Sigmoid colon (tissue), 7 donors: ENCODE results near the gene RPS2. TPM values are rescaled to one million over a fixed set of nuclear protein-coding genes. Genes with fewer than 3 reads are reported as not detected.

Experiments used
- DNase-seq: peaks from one replicate; pipeline ENCODE4 v3.0.0-alpha.2; 2019
- H3K27ac ChIP-seq, 4 donors: fragments of 200-600 bp; sonication (generic); one replicate each; pipeline ENCODE4 v1.5.1; 2016 to 2019; ENCODE audit warnings: mild to moderate bottlenecking in 1 of 4
- H3K27me3 ChIP-seq, 3 donors: fragments of 200-600 bp; sonication (generic); one replicate each; pipeline ENCODE4 v1.5.1; 2019; ENCODE audit warnings: mild to moderate bottlenecking in 1 of 3
- H3K36me3 ChIP-seq, 4 donors: fragments of 200-600 bp; sonication (generic); one replicate each; pipeline ENCODE4 v1.5.1; 2016 to 2019
- H3K4me1 ChIP-seq, 4 donors: fragments of 200-600 bp; sonication (generic); one replicate each; pipeline ENCODE4 v1.5.1; 2017 to 2019
- H3K4me3 ChIP-seq, 4 donors: fragments of 200-600 bp; sonication (generic); one replicate each; pipeline ENCODE4 v1.5.1; 2017 to 2019; ENCODE audit warnings: mild to moderate bottlenecking in 2 of 4, moderate library complexity in 1 of 4
- H3K9me3 ChIP-seq, 4 donors: fragments of 200-600 bp in 3 of 4; sonication (generic) in 3 of 4; one replicate each; pipeline versions ENCODE4 v1.5.1 to v1.6.1; 2013 to 2019
- EP300 ChIP-seq, 4 donors: sonication (generic); formaldehyde crosslinking; IDR thresholded peaks; one replicate each; pipeline ENCODE4 v1.6.1; 2017; ENCODE audit warnings: antibody characterized with exemption in 4 of 4
- POLR2A ChIP-seq, 2 donors: fragments of 450-650 bp; IDR thresholded peaks; one replicate each; pipeline ENCODE4 v1.6.1; 2016; ENCODE audit warnings: antibody characterized with exemption in 2 of 2, mild to moderate bottlenecking in 2 of 2, moderate library complexity in 2 of 2
- POLR2AphosphoS5 ChIP-seq, 4 donors: sonication (generic); formaldehyde crosslinking; IDR thresholded peaks; one replicate each; pipeline ENCODE4 v1.6.1; 2017; ENCODE audit warnings: antibody characterized with exemption in 4 of 4
- WGBS, 2 donors: extraction: QIAGEN DNeasy Blood & Tissue Kit; methylation state at CpG; one replicate each; pipeline ENCODE4 v1.1.7; 2013; 5-methylcytosine and 5-hydroxymethylcytosine counted together
- intact Hi-C: fragments of 100-400 bp; cut with DNase I; formaldehyde crosslinking; loops from one replicate; pipeline ENCODE4 v1.15.1; 2023
- polyA plus RNA-seq, 3 donors: library from polyadenylated mRNA; stranded (reverse); fragments of 200-250 nt; gene quantifications; one replicate each; pipeline ENCODE4 v1.2.3, GENCODE V29; 2013
- total RNA-seq, 4 donors: library from RNA; depleted of rRNA; stranded (reverse); fragments of >200 nt; gene quantifications; one replicate each; pipeline ENCODE4 v1.1.0, GENCODE V29; 2016
- TF ChIP-seq, protein P1 (sequence below), 4 experiments: fragments of 450-650 bp in 3 of 4; fragments of 200-600 bp in 1 of 4; IDR thresholded peaks; one replicate each; pipeline ENCODE4 v1.5.1; 2016 to 2019; ENCODE audit warnings: antibody characterized with exemption in 4 of 4, mild to moderate bottlenecking in 3 of 4, moderate library complexity in 2 of 4
- donor health status: healthy with polysubstance abuse.
- donor health status: Bipolar disorder and iron deficiency.
- donor health status: healthy.

Gene RPS2
- total and polyA plus RNA-seq, 7 donors = 1,478 to 3,277 (median 1,717) TPM

DNA sequence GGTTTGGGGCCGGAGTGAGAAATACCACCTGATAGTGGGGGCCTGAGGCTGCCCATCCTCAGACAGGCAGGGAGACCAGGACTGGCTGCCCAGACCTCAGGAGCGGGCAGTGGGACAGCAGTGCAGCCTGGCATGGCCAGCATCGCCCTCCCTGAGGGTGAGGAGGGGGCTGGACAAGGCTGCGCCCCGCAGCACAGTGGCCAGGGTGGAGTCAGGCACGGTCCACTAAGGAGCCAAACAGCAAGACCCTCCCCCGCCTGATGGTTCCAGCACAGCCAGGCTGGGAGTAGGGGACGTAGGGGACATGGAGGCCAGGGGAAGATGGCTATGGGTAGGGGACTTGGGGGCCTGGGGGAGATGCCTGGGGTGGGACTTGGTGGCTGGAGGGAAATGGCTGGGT lies 41.7 kb upstream of the RPS2 start:
- DNase-seq = no peak
- intact Hi-C loops = no loop called here

DNA sequence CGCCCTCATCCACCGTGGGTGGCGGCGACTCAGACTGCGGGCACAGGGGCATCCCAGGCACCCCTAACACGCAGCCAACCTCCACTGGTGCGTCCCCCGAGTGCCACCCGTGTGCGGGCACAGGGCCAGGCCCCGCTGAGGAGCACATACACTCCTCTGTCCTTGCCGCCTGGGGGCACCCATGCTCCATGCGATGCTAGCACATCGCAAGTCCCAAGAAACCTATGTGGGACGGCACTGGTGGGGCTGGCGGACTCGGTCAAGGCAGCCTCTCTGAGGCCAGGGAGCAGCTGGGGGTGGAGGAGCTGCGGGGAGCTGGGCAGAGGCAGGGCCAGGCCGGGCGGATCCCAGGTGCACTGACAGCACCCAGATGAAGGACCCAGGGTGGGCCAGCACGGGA lies 41.0 kb upstream of the RPS2 start:
- Histone ChIP-seq H3K27ac (no peak overlapping the region), H3K9me3 (no peaks in the 10 kb centered on the region), H3K36me3 (peaks cover 16 to 29% (median 22%) of the 10 kb centered on the region in 4 donors), H3K27me3 (no peaks in the 10 kb centered on the region), H3K4me3 (no peak overlapping the region), H3K4me1 (peaks cover 0 to 70% (median 60%) of the 10 kb centered on the region in 4 donors)
- TF ChIP-seq, protein P1, sequence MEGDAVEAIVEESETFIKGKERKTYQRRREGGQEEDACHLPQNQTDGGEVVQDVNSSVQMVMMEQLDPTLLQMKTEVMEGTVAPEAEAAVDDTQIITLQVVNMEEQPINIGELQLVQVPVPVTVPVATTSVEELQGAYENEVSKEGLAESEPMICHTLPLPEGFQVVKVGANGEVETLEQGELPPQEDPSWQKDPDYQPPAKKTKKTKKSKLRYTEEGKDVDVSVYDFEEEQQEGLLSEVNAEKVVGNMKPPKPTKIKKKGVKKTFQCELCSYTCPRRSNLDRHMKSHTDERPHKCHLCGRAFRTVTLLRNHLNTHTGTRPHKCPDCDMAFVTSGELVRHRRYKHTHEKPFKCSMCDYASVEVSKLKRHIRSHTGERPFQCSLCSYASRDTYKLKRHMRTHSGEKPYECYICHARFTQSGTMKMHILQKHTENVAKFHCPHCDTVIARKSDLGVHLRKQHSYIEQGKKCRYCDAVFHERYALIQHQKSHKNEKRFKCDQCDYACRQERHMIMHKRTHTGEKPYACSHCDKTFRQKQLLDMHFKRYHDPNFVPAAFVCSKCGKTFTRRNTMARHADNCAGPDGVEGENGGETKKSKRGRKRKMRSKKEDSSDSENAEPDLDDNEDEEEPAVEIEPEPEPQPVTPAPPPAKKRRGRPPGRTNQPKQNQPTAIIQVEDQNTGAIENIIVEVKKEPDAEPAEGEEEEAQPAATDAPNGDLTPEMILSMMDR (IDR thresholded peaks at IDR 0.05) = no peak
- no peak for TF ChIP-seq POLR2A (IDR thresholded peaks at IDR 0.05)
- no peak for TF ChIP-seq EP300 (IDR thresholded peaks at IDR 0.05)
- TF ChIP-seq POLR2AphosphoS5 (IDR thresholded peaks at IDR 0.05) = no peak
- WGBS, 2 donors = 77 to 88% methylated on average over 21 of the region's 21 CpGs
- intact Hi-C loops = no loop called here
- no peak for DNase-seq

More for the DNA sequence above, 41.7 kb upstream of the RPS2 start:
- WGBS, 2 donors = 93 to 94% methylated on average over 8 of the region's 8 CpGs
- Histone ChIP-seq H3K27ac (no peak overlapping the region), H3K9me3 (no peaks in the 10 kb centered on the region), H3K4me1 (peaks cover 0 to 73% (median 61%) of the 10 kb centered on the region in 4 donors), H3K27me3 (no peaks in the 10 kb centered on the region), H3K36me3 (peaks cover 11 to 22% (median 17%) of the 10 kb centered on the region in 4 donors), H3K4me3 (no peak overlapping the region)
- TF ChIP-seq POLR2A (IDR thresholded peaks at IDR 0.05) (no peak), EP300 (IDR thresholded peaks at IDR 0.05) (no peak), POLR2AphosphoS5 (IDR thresholded peaks at IDR 0.05) (no peak)
- TF ChIP-seq, protein P1 (IDR thresholded peaks at IDR 0.05) = no peak

DNA sequence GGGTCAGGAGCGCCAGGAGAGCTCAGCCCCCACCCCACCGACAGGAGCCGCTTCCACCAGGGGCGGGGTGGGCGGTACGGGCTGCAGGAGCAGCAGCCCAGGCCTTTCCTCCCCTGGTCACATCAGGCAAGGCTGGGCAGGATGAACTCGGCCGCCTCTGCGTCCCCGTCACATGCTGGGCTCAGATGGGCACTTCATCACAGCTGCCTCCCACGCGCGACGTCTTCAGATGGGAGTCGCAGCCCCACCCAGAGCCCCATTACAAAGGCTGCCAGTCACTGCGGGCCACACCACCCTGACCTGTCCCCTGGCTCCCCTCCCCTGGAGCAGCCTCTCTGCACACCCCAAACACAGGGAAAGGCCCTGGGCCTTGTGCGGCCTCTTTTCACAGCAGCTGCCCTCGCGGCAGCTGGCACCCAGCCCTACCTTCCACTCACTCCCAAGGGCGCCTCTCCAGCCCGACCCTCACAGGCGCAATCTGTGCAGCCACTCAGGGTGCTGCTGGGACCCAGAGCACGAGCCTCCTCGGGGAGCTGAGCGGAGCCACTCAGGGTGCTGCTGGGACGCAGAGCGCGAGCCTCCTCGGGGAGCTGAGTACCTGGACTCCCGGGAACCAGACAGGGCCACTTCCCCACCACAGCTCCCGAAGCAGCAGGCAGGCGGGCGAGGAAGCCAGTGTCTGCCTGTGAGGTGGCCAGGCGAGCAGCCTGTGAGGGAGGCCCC lies 40.3 kb upstream of the RPS2 start:
- DNase-seq = no peak
- H3K36me3 ChIP-seq = peaks cover 20 to 36% (median 28%) of the 10 kb centered on the region in 4 donors
- WGBS, 2 donors = 84 to 85% methylated on average over 34 of the region's 34 CpGs
- no peaks in the 10 kb centered on the region for H3K27me3 ChIP-seq
- no peaks in the 10 kb centered on the region for H3K9me3 ChIP-seq
- no peak for TF ChIP-seq POLR2A (IDR thresholded peaks at IDR 0.05)
- TF ChIP-seq EP300 (IDR thresholded peaks at IDR 0.05) = no peak
- no peak for TF ChIP-seq POLR2AphosphoS5 (IDR thresholded peaks at IDR 0.05)
- TF ChIP-seq, protein P1 (IDR thresholded peaks at IDR 0.05) = no peak
- peaks cover 0 to 63% (median 54%) of the 10 kb centered on the region in 4 donors for H3K4me1 ChIP-seq
- intact Hi-C loops = no loop called here
- no peak overlapping the region for H3K4me3 ChIP-seq
- H3K27ac ChIP-seq = peak overlapping the region in 1 of 4 donors; percentile 37

DNA sequence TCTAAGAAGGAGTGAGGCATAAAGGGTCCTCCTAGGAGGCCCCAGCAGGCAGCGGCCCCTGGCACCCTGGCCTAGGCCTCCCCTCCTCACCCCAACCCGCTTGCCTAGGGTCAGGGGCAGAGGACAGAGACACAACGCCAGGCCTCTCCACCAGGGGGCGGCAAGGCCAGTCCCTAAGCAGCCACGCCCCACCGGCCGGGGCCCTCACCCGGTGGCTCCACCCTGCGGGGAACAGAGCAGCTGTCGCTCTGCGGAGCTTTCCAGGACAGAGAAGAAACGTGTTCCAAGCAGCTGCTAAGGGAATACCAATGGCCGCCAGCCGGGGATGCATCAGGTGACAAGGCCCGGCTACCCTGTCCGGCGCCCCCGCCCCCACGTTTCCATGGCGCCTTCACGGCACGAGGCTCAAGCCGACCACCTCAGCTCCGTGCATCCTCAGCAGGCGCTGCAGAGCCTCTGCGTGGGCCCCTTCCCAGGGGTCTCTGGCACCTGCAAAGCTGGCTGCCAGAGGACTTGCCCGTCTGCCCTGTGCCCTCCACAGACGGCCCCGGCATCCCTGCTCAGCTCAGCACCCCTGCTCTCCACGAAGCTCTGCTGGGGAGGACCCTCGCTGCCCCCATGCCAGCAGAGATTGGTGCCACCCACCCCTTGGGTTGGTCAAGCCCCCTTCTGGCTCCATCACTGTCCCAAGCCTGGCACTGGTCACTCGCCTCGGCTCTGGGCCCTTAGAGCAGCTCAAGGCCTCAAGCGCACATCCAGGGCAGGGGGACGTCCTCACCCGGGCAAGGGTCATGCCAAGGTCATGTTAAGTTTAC lies 39.4 kb upstream of the RPS2 start:
- intact Hi-C loops = no loop called here
- 21 to 32% methylated on average over 36 of the region's 36 CpGs for WGBS, 2 donors
- TF ChIP-seq POLR2AphosphoS5 (IDR thresholded peaks at IDR 0.05) = no peak
- TF ChIP-seq POLR2A (IDR thresholded peaks at IDR 0.05) = no peak
- TF ChIP-seq, protein P1 (IDR thresholded peaks at IDR 0.05) = peak; percentile 64 to 92 (median 87)
- TF ChIP-seq EP300 (IDR thresholded peaks at IDR 0.05) = no peak
- H3K27me3 ChIP-seq = no peaks in the 10 kb centered on the region
- H3K4me1 ChIP-seq = peaks cover 0 to 59% (median 53%) of the 10 kb centered on the region in 4 donors
- peak overlapping the region in 2 of 4 donors; percentile 1 to 17 for H3K4me3 ChIP-seq
- H3K9me3 ChIP-seq = no peaks in the 10 kb centered on the region
- peak; percentile 93 for DNase-seq
- peak overlapping the region in 2 of 4 donors; percentile 15 to 37 for H3K27ac ChIP-seq
- H3K36me3 ChIP-seq = peaks cover 29 to 45% (median 37%) of the 10 kb centered on the region in 4 donors
